ENCODE measurements around the gene CWC27. TPM values are rescaled to one million over a fixed set of nuclear protein-coding genes. Genes with fewer than 3 reads are reported as not detected.

Gene CWC27
- total RNA-seq, 2 experiments from 2014 or later: 20.5 to 23.5 TPM

DNA sequence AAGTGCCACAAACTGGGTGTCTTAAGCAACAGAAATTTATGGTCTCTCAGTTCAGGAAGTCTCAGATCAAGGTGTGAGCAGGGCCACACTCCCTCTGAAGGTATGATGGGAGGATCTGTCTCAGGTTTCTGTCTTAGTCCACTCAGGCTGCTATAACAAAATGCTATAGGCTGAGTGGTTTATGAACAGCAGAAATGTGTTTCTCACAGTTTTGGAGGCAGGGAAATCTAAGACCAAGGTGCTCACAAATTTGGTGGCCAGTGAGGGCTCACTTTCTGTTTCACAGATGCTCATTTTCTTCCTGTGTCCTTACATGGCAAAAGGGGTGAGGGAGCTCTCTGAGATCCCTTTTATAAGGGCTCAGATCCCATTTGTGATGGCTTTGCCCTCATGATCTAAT lies 281.4 kb downstream of the CWC27 start:
- peaks cover 5% of the 10 kb centered on the region for H3K27me3 Mint-ChIP-seq
- CTCF ChIA-PET: no interaction called here
- DNase-seq: no peak
- H3K27ac Mint-ChIP-seq: no peak overlapping the region
- peaks cover 4% of the 10 kb centered on the region for H3K4me1 Mint-ChIP-seq
- no peaks in the 10 kb centered on the region for H3K9me3 Mint-ChIP-seq
- H3K36me3 Mint-ChIP-seq (ENCODE audit: low read depth): no peaks in the 10 kb centered on the region
- POLR2A ChIA-PET: interaction anchor here (1.7 kb wide), 1 partner anchor 14 kb away, joined by 7 read pairs; no protein-coding TSS in a partner anchor
- H3K4me3 Mint-ChIP-seq: no peak overlapping the region

DNA sequence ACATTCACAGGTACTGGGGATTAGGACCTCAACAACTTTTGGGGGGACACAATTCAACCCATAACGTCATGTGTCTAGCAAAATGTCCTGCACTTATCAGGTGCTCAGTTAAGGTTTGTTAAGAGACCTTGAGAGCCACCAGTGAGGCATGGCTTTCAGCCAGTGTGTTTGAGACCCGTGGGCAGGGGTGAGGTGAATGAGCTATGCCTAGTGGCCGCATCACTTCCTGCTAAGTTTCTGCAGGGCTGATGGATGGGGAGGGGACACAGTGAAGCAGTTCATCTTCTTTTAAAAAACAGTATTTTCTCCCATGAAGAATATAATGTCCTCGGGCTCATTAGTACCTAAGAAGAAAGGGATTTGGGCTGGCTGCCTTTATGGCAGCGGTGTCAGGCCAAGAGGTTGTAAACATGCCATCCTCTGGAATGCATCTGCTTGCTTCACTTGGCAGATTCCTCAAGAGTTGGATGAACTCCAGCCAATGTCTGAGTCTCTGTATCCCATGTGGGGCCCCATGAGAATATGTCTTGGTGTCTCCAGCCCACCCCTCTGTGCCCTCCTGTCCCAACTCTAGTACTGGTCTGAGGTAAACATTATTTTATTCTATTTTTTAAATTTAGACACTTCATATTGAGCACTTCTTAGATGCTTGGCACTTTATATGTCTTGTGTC lies 282.2 kb downstream of the CWC27 start:
- ChIA-PET CTCF (no interaction called here), POLR2A (interaction anchor here (0.8 kb wide), 1 partner anchor 15 kb away, joined by 3 read pairs; no protein-coding TSS in a partner anchor)
- no peaks in the 10 kb centered on the region for H3K9me3 Mint-ChIP-seq
- H3K27me3 Mint-ChIP-seq: peaks cover 7% of the 10 kb centered on the region
- no peak for DNase-seq
- peaks cover 4% of the 10 kb centered on the region for H3K4me1 Mint-ChIP-seq
- H3K36me3 Mint-ChIP-seq (ENCODE audit: low read depth): no peaks in the 10 kb centered on the region
- H3K4me3 Mint-ChIP-seq: no peak overlapping the region
- no peak overlapping the region for H3K27ac Mint-ChIP-seq

DNA sequence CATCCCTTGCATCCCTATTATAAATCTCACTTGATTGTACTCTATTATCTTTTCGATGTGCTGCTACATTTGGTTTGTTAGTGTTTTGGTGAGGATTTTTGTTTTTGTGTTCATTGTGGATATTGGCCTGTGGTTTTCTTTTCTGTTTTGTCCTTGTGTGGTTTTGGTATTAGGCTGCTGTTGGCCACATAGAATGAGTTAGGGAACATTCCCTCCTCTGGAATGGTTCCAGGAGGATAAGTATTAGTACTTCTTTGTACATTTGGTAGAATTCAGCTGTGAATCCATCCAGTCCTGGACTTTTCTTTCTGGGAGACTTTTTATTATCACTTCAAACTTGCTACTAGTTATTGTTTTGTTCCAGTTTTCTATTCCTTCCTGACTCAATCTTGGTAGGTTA lies 287.2 kb downstream of the CWC27 start:
- Mint-ChIP-seq H3K4me3 (no peak overlapping the region), H3K9me3 (no peaks in the 10 kb centered on the region), H3K27ac (no peak overlapping the region), H3K36me3 (ENCODE audit: low read depth) (no peaks in the 10 kb centered on the region), H3K27me3 (peaks cover 9% of the 10 kb centered on the region), H3K4me1 (peaks cover 2% of the 10 kb centered on the region)
- CTCF ChIA-PET: no interaction called here
- POLR2A ChIA-PET: no interaction called here
- no peak for DNase-seq

DNA sequence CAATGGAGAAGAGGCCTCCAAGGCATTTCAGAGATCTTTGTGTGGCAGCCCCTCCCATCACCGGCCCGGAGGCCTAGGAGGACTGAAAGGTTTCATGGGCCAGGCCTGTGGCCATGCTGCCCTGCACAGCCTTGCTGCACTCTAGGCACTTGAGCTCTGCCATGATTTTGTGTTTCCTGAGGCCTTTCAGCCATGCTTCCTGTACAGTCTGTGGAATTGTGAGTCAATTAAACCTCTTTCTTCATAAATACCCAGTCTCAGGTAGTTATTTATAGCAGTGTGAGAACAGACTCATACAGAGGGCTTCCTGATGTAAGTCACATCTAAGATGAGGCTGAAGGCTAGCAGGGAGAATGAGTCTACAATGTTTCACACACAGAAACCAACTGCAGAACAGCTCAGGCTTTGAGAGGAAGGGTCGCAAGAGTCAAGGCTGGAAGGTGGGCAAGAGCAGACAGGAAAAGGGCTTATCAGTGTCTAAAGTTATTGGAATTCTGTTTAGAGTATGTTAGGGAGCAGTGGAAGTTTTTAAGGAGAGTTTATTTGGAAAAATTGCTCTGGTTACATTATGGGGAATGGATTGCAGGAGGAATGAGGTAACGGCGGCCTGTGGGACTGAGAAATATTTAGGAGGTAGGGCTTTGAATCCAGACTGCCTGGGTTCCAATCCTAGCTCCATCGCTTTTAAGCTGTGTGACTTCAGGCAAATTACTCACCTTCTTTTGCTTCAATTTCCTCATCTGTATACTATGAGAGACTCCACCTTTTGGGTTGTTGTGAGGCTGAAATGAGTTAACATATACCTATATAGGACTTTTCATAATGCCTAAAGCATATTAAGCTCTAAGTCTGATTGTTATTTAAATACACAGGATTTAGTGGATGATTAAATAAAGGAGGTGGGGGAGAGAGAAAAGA lies 291.2 kb downstream of the CWC27 start:
- peaks cover 8% of the 10 kb centered on the region for H3K27me3 Mint-ChIP-seq
- no peaks in the 10 kb centered on the region for H3K36me3 Mint-ChIP-seq (ENCODE audit: low read depth)
- DNase-seq: no peak
- CTCF ChIA-PET: interaction anchor here (0.5 kb wide), 1 partner anchor 472 kb away, joined by 3 read pairs; no protein-coding TSS in a partner anchor
- POLR2A ChIA-PET: no interaction called here
- no peaks in the 10 kb centered on the region for H3K9me3 Mint-ChIP-seq
- H3K4me3 Mint-ChIP-seq: no peak overlapping the region
- H3K27ac Mint-ChIP-seq: no peak overlapping the region
- peaks cover 2% of the 10 kb centered on the region for H3K4me1 Mint-ChIP-seq

DNA sequence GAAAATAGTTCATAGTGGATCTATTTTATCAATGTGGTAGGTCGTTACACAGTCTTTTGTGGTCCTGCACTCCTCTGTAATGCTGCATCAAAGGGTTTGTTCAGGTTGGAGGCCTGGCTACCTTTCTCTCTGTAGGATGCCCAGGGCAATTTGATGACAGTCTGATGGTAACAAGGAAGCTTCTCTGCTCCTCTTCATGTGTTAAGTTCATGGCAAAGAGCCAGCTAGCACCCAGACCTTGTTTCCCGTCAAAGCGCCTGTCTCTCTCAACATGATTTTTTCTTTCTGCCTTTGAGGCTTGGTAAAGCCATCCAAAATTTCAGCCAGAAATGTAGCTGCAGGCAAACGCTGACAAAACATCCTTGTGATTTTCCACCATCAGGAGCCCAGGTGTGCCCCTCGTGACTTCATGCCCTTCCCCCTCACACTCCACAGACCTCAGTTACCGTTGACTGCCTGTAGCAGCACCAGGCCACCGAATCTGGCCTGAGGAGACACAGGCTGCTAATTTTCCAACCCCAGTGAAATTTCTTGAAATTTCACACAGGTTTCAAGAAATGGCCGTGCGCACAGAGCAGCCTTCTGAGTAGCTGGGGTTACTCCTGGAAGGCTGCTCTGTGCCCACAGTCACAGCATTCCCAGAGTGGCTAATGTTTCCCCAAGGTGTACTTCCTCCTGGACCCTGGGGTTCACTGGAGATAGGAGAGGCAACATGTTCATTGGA lies 292.7 kb downstream of the CWC27 start:
- no peak for DNase-seq
- Mint-ChIP-seq H3K4me3 (no peak overlapping the region), H3K27ac (no peak overlapping the region), H3K4me1 (peaks cover 2% of the 10 kb centered on the region), H3K9me3 (no peaks in the 10 kb centered on the region), H3K36me3 (ENCODE audit: low read depth) (no peaks in the 10 kb centered on the region), H3K27me3 (peaks cover 15% of the 10 kb centered on the region)
- ChIA-PET POLR2A (no interaction called here), CTCF (no interaction called here)

DNA sequence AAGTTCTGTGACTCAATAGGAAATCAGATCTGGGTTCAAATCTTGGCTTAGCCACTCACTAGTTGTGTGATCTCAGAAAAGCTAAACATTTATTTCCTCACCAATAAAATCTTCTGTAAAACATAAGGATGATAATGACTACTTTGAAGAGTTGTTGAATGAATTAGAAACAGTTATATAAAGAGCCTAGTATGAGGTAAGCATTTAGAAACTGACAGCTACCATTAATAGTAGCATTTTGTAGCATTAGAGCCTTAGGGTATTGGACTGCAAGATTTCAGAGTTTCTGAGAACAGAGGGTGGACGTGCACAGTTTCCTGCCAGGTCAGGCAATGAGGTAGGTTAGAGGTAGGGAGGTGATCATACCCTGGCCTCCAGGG lies 293.2 kb downstream of the CWC27 start:
- H3K27me3 Mint-ChIP-seq: peaks cover 19% of the 10 kb centered on the region
- no peaks in the 10 kb centered on the region for H3K36me3 Mint-ChIP-seq (ENCODE audit: low read depth)
- no peak overlapping the region for H3K27ac Mint-ChIP-seq
- POLR2A ChIA-PET: no interaction called here
- no peak overlapping the region for H3K4me3 Mint-ChIP-seq
- peaks cover 2% of the 10 kb centered on the region for H3K4me1 Mint-ChIP-seq
- no peak for DNase-seq
- H3K9me3 Mint-ChIP-seq: no peaks in the 10 kb centered on the region
- CTCF ChIA-PET: no interaction called here

DNA sequence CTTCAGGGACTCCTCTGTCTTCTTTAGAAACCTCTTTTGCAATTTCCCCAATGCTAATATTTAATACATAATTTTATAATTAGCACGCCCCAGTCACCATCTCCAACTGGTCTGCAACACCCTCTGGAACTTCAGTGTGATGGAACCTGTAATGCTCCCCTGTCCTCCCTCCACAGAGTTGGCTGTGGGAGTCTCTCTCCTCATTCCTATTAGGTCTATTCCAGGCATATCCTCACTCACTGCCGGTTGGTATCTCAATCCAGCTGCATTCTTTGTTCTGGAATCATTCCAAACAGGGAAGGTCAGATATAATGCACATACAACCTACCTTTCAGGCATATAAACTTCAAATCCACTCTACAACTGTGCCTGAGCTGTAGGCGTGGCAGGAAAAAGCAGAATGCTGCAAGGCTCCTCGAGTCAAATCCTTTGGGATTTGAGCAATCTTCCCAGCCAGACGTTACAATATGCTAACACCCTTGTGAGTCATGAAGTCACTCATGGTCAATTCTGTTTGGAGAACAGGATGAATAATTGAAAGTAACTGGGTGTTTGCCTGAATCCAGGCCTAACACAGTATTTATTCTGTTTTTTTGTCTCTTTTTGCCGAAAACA lies 293.8 kb downstream of the CWC27 start:
- Mint-ChIP-seq H3K4me1 (peaks cover 2% of the 10 kb centered on the region), H3K9me3 (no peaks in the 10 kb centered on the region), H3K36me3 (ENCODE audit: low read depth) (no peaks in the 10 kb centered on the region), H3K4me3 (no peak overlapping the region), H3K27me3 (peaks cover 18% of the 10 kb centered on the region), H3K27ac (no peak overlapping the region)
- CTCF ChIA-PET: no interaction called here
- POLR2A ChIA-PET: no interaction called here
- DNase-seq: no peak

DNA sequence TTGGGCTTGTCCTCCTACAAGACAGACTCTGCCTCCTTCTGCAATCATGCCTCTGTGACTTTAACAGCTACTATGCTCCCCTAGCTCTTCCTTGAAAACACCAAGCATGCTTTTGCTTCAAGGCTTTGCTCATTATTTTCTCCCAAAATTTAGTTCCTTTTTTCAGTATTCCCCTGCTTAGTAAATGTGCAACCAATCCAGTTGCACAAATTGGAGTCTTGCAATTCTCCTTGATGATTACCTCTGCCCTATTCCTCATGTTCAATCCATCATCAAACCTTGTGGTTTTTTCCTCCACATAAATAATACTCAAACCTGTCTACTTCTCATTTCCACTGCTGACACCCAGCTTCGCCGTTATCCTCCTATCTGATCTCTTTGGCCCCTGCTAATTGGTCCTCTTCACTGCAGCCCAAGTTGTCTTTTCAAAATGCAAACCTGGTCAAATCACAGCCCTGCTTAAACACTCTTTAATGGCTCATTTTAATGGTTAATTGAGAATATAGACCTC lies 296.3 kb downstream of the CWC27 start:
- DNase-seq: no peak
- POLR2A ChIA-PET: interaction anchor here (0.6 kb wide), 1 partner anchor 922 kb away, joined by 4 read pairs; no protein-coding TSS in a partner anchor
- CTCF ChIA-PET: no interaction called here
- Mint-ChIP-seq H3K9me3 (no peaks in the 10 kb centered on the region), H3K27ac (no peak overlapping the region), H3K4me3 (no peak overlapping the region), H3K27me3 (peaks cover 23% of the 10 kb centered on the region), H3K36me3 (ENCODE audit: low read depth) (no peaks in the 10 kb centered on the region), H3K4me1 (no peaks in the 10 kb centered on the region)

DNA sequence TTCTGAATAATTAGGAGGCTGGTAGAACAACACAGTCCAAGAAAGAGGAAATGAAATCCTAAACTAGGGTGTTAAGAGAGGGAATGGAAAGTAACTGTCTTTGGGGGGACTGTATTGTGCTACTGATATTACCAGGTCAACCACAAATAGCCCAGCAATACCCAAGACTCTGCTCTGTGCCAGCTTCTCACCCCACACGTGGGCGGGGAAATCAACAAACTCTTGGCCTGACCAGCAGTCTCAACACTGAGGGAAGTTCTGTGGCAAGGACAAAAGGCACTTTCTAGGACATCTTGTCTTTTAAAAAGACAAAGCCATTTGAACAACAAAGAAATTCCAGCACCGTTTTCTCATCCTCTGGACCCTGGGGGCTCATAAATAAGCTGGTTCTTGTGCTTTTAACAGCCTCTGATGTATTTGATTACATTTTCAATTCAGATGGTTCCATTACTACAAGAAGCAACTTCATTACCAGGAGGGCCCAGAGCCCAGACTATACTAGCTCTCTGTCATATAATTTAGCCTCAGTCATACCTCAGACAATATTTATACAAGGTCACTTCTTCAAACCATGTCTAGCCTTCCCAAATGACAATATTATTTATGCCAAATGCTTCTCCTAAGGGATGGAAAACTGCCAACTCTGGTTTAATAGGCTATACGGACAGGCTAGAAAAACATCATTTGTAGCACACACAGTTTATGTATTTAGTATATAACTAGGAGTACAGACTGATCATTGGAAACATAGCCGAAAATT lies 297.8 kb downstream of the CWC27 start:
- Mint-ChIP-seq H3K27ac (no peak overlapping the region), H3K27me3 (peaks cover 23% of the 10 kb centered on the region), H3K4me3 (no peak overlapping the region), H3K9me3 (no peaks in the 10 kb centered on the region), H3K36me3 (ENCODE audit: low read depth) (no peaks in the 10 kb centered on the region), H3K4me1 (no peaks in the 10 kb centered on the region)
- ChIA-PET POLR2A (no interaction called here), CTCF (no interaction called here)
- DNase-seq: no peak

DNA sequence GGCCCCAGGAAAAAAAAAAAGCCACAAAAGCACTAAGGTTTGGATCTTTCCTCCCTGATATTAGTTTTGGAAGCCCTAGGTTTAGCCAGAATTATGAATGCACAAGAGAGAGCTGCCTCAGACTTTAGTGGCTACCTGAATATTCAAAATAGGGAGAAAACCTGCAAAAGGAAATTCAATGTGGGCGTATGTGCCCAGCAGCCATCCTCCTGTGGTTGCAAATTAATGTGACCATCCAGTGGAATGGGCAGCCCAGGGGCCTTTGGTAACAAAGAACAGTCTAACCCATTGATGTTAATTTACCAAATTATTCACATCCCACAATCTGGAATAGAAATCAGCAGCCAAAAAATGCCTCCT lies 298.4 kb downstream of the CWC27 start:
- Mint-ChIP-seq H3K36me3 (ENCODE audit: low read depth) (no peaks in the 10 kb centered on the region), H3K27me3 (peaks cover 23% of the 10 kb centered on the region), H3K27ac (no peak overlapping the region), H3K9me3 (no peaks in the 10 kb centered on the region), H3K4me3 (no peak overlapping the region), H3K4me1 (no peaks in the 10 kb centered on the region)
- no peak for DNase-seq
- CTCF ChIA-PET: no interaction called here
- POLR2A ChIA-PET: no interaction called here

Data from activated CD4-positive, alpha-beta memory T cell treated with anti-CD3 and anti-CD28 coated beads, Interleukin-2, amount 10 ng/mL, durations not matched to agents 7 days and 5 days (primary cell).